ENCODE results near the gene CASZ1. TPM values are rescaled to one million over a fixed set of nuclear protein-coding genes. Genes with fewer than 3 reads are reported as not detected.

Gene CASZ1
- total RNA-seq, 4 donors from 2014 or later: 0.88 to 6.8 (median 1.7) TPM

- TF ChIP-seq CTCF (IDR thresholded peaks at IDR 0.05; ENCODE audit: low read depth): no peak
Observed at GRCh38 chr1:10646347-10646861, 150.0 kb downstream of the CASZ1 start.

GRCh38 chr1:10644307-10645128 lies 151.9 kb downstream of the CASZ1 start:
- no peak for TF ChIP-seq CTCF (IDR thresholded peaks at IDR 0.05; ENCODE audit: low read depth)

GRCh38 chr1:10643607-10644306 lies 152.7 kb downstream of the CASZ1 start:
- TF ChIP-seq CTCF (IDR thresholded peaks at IDR 0.05; ENCODE audit: low read depth): no peak

- TF ChIP-seq CTCF (IDR thresholded peaks at IDR 0.05; ENCODE audit: low read depth): no peak
Observed at GRCh38 chr1:10642403-10643080, 153.9 kb downstream of the CASZ1 start.

GRCh38 chr1:10641976-10642375 lies 154.5 kb downstream of the CASZ1 start:
- no peak for TF ChIP-seq CTCF (IDR thresholded peaks at IDR 0.05; ENCODE audit: low read depth)

GRCh38 chr1:10640843-10641553 lies 155.4 kb downstream of the CASZ1 start:
- TF ChIP-seq CTCF (IDR thresholded peaks at IDR 0.05; ENCODE audit: low read depth): no peak
